H1 (cell line): ENCODE results near the gene SLC35F3. TPM values are rescaled to one million over a fixed set of nuclear protein-coding genes. Genes with fewer than 3 reads are reported as not detected.
A peak's percentile ranks its signal among the peaks of the same experiment; 100 is the strongest.

Experiments
- CTCF ChIA-PET: fragments of 300-600 bp; sonication (Branson Sonifier 250); formaldehyde crosslinking; loops from one replicate; lab custom pipeline; 2021; ENCODE audit not compliant: partially characterized antibody; lab: Charles Lee
- POLR2A ChIA-PET: fragments of 300-600 bp; sonication (Branson Sonifier 250); formaldehyde crosslinking; loops from one replicate; lab custom pipeline; 2021; ENCODE audit warnings: inconsistent platforms; ENCODE audit not compliant: partially characterized antibody; lab: Charles Lee
- DNase-seq, 2 experiments: peaks; one replicate each; pipeline versions ENCODE4 v3.0.0 to v3.0.0-alpha.2; 2010 to 2022; ENCODE audit warnings: low spot score in 2 of 2, low read depth in 1 of 2, mixed read lengths in 1 of 2
- FAIRE-seq: peaks from 2 replicates; lab custom pipeline; 2011; peaks lifted over from hg19 to GRCh38; lab: Jason Lieb, UNC
- H2AFZ ChIP-seq: 2 replicates; pipeline ENCODE4 v1.8.1; 2012; ENCODE audit warnings: low read length, inconsistent platforms
- H2AK5ac ChIP-seq: 2 replicates; pipeline ENCODE4 v1.6.1; 2013; ENCODE audit warnings: low read depth, low read length
- H2BK120ac ChIP-seq: replicated peaks from 2 replicates; pipeline ENCODE3; 2013; ENCODE audit warnings: low read depth, low read length, inconsistent platforms
- H2BK12ac ChIP-seq: 2 replicates; pipeline ENCODE4 v1.6.1; 2013; ENCODE audit warnings: low read depth, low read length
- H2BK15ac ChIP-seq: 2 replicates; pipeline ENCODE4 v1.6.1; 2013; ENCODE audit warnings: low read length
- H2BK20ac ChIP-seq: 2 replicates; pipeline ENCODE4 v1.6.1; 2013; ENCODE audit warnings: low read length
- H2BK5ac ChIP-seq: 2 replicates; pipeline ENCODE4 v1.6.1; 2013; ENCODE audit warnings: low read depth, low read length
- H3K14ac ChIP-seq: 2 replicates; pipeline ENCODE4 v1.6.1; 2013; ENCODE audit warnings: inconsistent platforms; ENCODE audit not compliant: insufficient read length
- H3K18ac ChIP-seq: 2 replicates; pipeline ENCODE4 v1.6.1; 2013; ENCODE audit warnings: low read length; ENCODE audit errors: extremely low read depth
- H3K23ac ChIP-seq: 2 replicates; pipeline ENCODE4 v1.6.1; 2013; ENCODE audit warnings: inconsistent platforms; ENCODE audit not compliant: insufficient read length
- H3K23me2 ChIP-seq: 2 replicates; pipeline ENCODE4 v1.6.1; 2013; ENCODE audit warnings: low read depth, low read length
- H3K27ac ChIP-seq: 2 replicates; pipeline ENCODE4 v1.6.1; 2011; ENCODE audit warnings: low read depth, low read length, inconsistent platforms
- H3K27me3 ChIP-seq, 4 experiments: replicated peaks in 1 of 4; 1 replicate in 1 of 4; 2 replicates in 3 of 4; pipeline versions ENCODE4 v1.6.1 to v1.8.1; 2011 to 2013; ENCODE audit warnings: low read length in 3 of 4, mild to moderate bottlenecking in 3 of 4, inconsistent platforms in 2 of 4, mixed read lengths in 2 of 4, moderate library complexity in 1 of 4; ENCODE audit not compliant: control insufficient read depth in 3 of 4, insufficient read depth in 3 of 4; ENCODE audit errors: extremely low read depth in 1 of 4
- H3K36me3 ChIP-seq, 4 experiments: 2 replicates each; pipeline versions ENCODE4 v1.6.1 to v1.8.1; 2011 to 2013; ENCODE audit warnings: mild to moderate bottlenecking in 4 of 4, low read length in 3 of 4, moderate library complexity in 2 of 4, control low read depth in 1 of 4, inconsistent platforms in 1 of 4; ENCODE audit not compliant: insufficient read depth in 4 of 4, control insufficient read depth in 2 of 4
- H3K4ac ChIP-seq: replicated peaks from 2 replicates; pipeline ENCODE3; 2013; ENCODE audit warnings: low read length, low read depth, mixed read lengths, inconsistent platforms; ENCODE audit not compliant: insufficient read length
- H3K4me1 ChIP-seq, 4 experiments: replicated peaks in 1 of 4; 1 replicate in 1 of 4; 2 replicates in 3 of 4; pipeline versions ENCODE4 v1.6.1 to v1.8.1; 2011 to 2013; ENCODE audit warnings: low read length in 3 of 4, inconsistent platforms in 2 of 4, mixed read lengths in 1 of 4; ENCODE audit not compliant: insufficient read depth in 4 of 4, control insufficient read depth in 3 of 4
- H3K4me2 ChIP-seq, 2 experiments: 2 replicates each; pipeline versions ENCODE4 v1.6.1 to v1.8.1; 2011 to 2013; ENCODE audit warnings: low read depth in 2 of 2, low read length in 2 of 2, control low read depth in 1 of 2, inconsistent platforms in 1 of 2, mild to moderate bottlenecking in 1 of 2; ENCODE audit not compliant: insufficient read depth in 1 of 2
- H3K4me3 ChIP-seq, 4 experiments: fragments of 200-600, 300-600 bp in 1 of 4; sonication (generic), shearing (Covaris generic), sonication (Bioruptor Twin) in 1 of 4; 2 replicates each; pipeline versions ENCODE4 v1.5.1 to v1.8.1; 2011 to 2016; ENCODE audit warnings: low read length in 4 of 4, low read depth in 3 of 4, control low read depth in 2 of 4, inconsistent platforms in 2 of 4, mild to moderate bottlenecking in 2 of 4, mixed read lengths in 1 of 4, moderate library complexity in 1 of 4; ENCODE audit not compliant: insufficient read depth in 2 of 4; ENCODE audit errors: extremely low read depth in 1 of 4
- H3K56ac ChIP-seq: replicated peaks from 2 replicates; pipeline ENCODE3; 2013; ENCODE audit warnings: low read depth, mild to moderate bottlenecking, mixed read lengths, low read length, inconsistent platforms; ENCODE audit not compliant: insufficient read length
- H3K79me1 ChIP-seq: 2 replicates; pipeline ENCODE4 v1.6.1; 2013; ENCODE audit warnings: low read depth, low read length, control low read depth
- H3K79me2 ChIP-seq, 2 experiments: 2 replicates each; pipeline versions ENCODE4 v1.6.1 to v1.8.1; 2012 to 2013; ENCODE audit warnings: low read length in 2 of 2, mild to moderate bottlenecking in 2 of 2, inconsistent platforms in 1 of 2; ENCODE audit not compliant: insufficient read depth in 2 of 2, control insufficient read depth in 1 of 2
- H3K9ac ChIP-seq, 4 experiments: replicated peaks in 1 of 4; 1 replicate in 1 of 4; 2 replicates in 3 of 4; pipeline versions ENCODE4 v1.6.1 to v1.8.1; 2011 to 2013; ENCODE audit warnings: low read depth in 3 of 4, low read length in 3 of 4, control low read depth in 2 of 4, mild to moderate bottlenecking in 2 of 4, moderate library complexity in 2 of 4, inconsistent platforms in 1 of 4; ENCODE audit errors: extremely low read depth in 1 of 4
- H3K9me3 ChIP-seq, 2 experiments: 2 replicates each; pipeline versions ENCODE4 v1.6.1 to v1.8.1; 2012 to 2013; ENCODE audit warnings: mild to moderate bottlenecking in 2 of 2, moderate library complexity in 2 of 2, control low read depth in 1 of 2, inconsistent platforms in 1 of 2, low read depth in 1 of 2, low read length in 1 of 2, mixed read lengths in 1 of 2; ENCODE audit not compliant: insufficient read depth in 2 of 2
- H4K20me1 ChIP-seq, 2 experiments: replicated peaks in 1 of 2; 2 replicates each; pipeline versions ENCODE3 to v1.8.1; 2011 to 2013; ENCODE audit warnings: inconsistent platforms in 2 of 2, low read length in 2 of 2, mild to moderate bottlenecking in 1 of 2; ENCODE audit not compliant: insufficient read depth in 2 of 2, control insufficient read depth in 1 of 2
- H4K5ac ChIP-seq: 2 replicates; pipeline ENCODE4 v1.6.1; 2013; ENCODE audit warnings: low read length, low read depth, mixed read lengths, inconsistent platforms; ENCODE audit not compliant: insufficient read length
- H4K8ac ChIP-seq: 2 replicates; pipeline ENCODE4 v1.8.0; 2013; ENCODE audit warnings: mild to moderate bottlenecking, moderate library complexity, low read length, inconsistent platforms; ENCODE audit not compliant: insufficient read depth; ENCODE audit errors: extremely low read depth
- H4K91ac ChIP-seq: replicated peaks from 2 replicates; pipeline ENCODE3; 2013; ENCODE audit warnings: low read length, mixed read lengths, inconsistent platforms; ENCODE audit not compliant: insufficient read length
- RAD21 ChIP-seq, 2 experiments: IDR thresholded peaks in 1 of 2; conservative IDR thresholded peaks in 1 of 2; 2 replicates each; pipeline ENCODE4 v1.6.1; 2011; ENCODE audit warnings: low read depth in 2 of 2, low read length in 2 of 2, improper control_type of control experiment in 1 of 2, inconsistent platforms in 1 of 2, mild to moderate bottlenecking in 1 of 2, moderate library complexity in 1 of 2
- TBP ChIP-seq: IDR thresholded peaks from 2 replicates; pipeline ENCODE4 v1.6.1; 2011; ENCODE audit warnings: low read depth, low read length, improper control_type of control experiment
- TCF12 ChIP-seq: IDR thresholded peaks from 2 replicates; pipeline ENCODE4 v1.6.1; 2011; ENCODE audit warnings: low read depth, mild to moderate bottlenecking, low read length
- YY1 ChIP-seq: IDR thresholded peaks from 2 replicates; pipeline ENCODE4 v1.6.1; 2011; ENCODE audit warnings: low read depth, mild to moderate bottlenecking, low read length
- WGBS, 2 experiments: shearing (Covaris generic) in 1 of 2; methylation state at CpG; one replicate each; pipeline versions ENCODE4 v1.1.6 to v1.1.7; 2013 to 2015; ENCODE audit warnings: low lambda C conversion rate in 2 of 2, mixed read lengths in 2 of 2, inconsistent platforms in 1 of 2, low coverage in 1 of 2, missing lambda C conversion rate in 1 of 2; ENCODE audit not compliant: insufficient replicate concordance in 2 of 2, insufficient coverage in 1 of 2, insufficient read length in 1 of 2; ENCODE audit errors: extremely low coverage in 1 of 2, missing lambda C conversion rate in 1 of 2; 5-methylcytosine and 5-hydroxymethylcytosine counted together
- polyA plus RNA-seq, 7 experiments: library from polyadenylated mRNA; depleted of rRNA in 3 of 7; stranded (reverse) in 5 of 7; unstranded in 2 of 7; fragments of >200 nt in 5 of 7; fragments of 200-250 nt in 2 of 7; gene quantifications; 1 replicate in 5 of 7; 2 replicates in 1 of 7; 4 replicates in 1 of 7; pipeline versions ENCODE4 v1.2.1 to v1.2.3, GENCODE V29; 2011 to 2013; ENCODE audit warnings: missing spikeins in 2 of 7, mixed read lengths in 2 of 7
- total RNA-seq: library from RNA; stranded (reverse); fragmentation: NEBNext Ultra II Directional; extraction: Animal tissue kit (Norgen Biotek cat#: 25700); gene quantifications from 2 replicates; pipeline ENCODE4 v1.2.1, GENCODE V29; 2021
- TF ChIP-seq, protein P1 (sequence below), 3 experiments: IDR thresholded peaks; 1 replicate in 2 of 3; 2 replicates in 1 of 3; pipeline versions ENCODE4 v1.5.1 to v1.6.1; 2011; ENCODE audit warnings: low read length in 3 of 3, mild to moderate bottlenecking in 3 of 3, inconsistent platforms in 2 of 3, low read depth in 1 of 3, moderate library complexity in 1 of 3; ENCODE audit not compliant: insufficient read depth in 1 of 3; ENCODE audit errors: control extremely low read depth in 1 of 3

Gene SLC35F3
- total and polyA plus RNA-seq, 2 of the 8 experiments (the other 6 are each of a cell fraction or from before 2014, with no cell fraction given): 0.78 to 1.2 TPM

GRCh38 chr1:234114648-234115307, 210.3 kb downstream of the SLC35F3 start:
- Histone ChIP-seq H3K23ac (no peak overlapping the region), H3K14ac (no peak overlapping the region), H3K79me1 (no peaks in the 10 kb centered on the region), H3K9me3 (no peaks in the 10 kb centered on the region), H3K4me1 (no peaks in the 10 kb centered on the region), H4K91ac (no peak overlapping the region), H3K4me3 (no peak overlapping the region), H2BK120ac (no peak overlapping the region), H2BK5ac (no peak overlapping the region), H3K27me3 (no peaks in the 10 kb centered on the region), H3K79me2 (no peaks in the 10 kb centered on the region), H2BK12ac (no peak overlapping the region), H2BK15ac (no peak overlapping the region), H2AFZ (peak overlapping the region; percentile 47), H3K56ac (no peak overlapping the region), H3K4ac (no peak overlapping the region), H3K23me2 (no peaks in the 10 kb centered on the region), H2BK20ac (no peak overlapping the region), H3K18ac (no peak overlapping the region), H3K27ac (no peak overlapping the region), H4K5ac (no peak overlapping the region), H3K4me2 (no peak overlapping the region), H4K8ac (no peak overlapping the region), H2AK5ac (no peak overlapping the region), H4K20me1 (no peaks in the 10 kb centered on the region), H3K36me3 (no peaks in the 10 kb centered on the region), H3K9ac (no peak overlapping the region)
- 56% methylated on average over 11 of the region's 11 CpGs; no CpG with 5 or more reads in 1 of the 2 experiments for WGBS, 2 experiments
- CTCF ChIA-PET: interaction anchor here (0.6 to 6.0 kb wide), 27 partner anchors 9 to 809 kb away, joined by 3 to 60 read pairs (median 4); partner anchors contain the start of gene COA6
- peak; percentile 29; the same call in 1 of the 2 replicates for TF ChIP-seq YY1
- TF ChIP-seq, protein P1, sequence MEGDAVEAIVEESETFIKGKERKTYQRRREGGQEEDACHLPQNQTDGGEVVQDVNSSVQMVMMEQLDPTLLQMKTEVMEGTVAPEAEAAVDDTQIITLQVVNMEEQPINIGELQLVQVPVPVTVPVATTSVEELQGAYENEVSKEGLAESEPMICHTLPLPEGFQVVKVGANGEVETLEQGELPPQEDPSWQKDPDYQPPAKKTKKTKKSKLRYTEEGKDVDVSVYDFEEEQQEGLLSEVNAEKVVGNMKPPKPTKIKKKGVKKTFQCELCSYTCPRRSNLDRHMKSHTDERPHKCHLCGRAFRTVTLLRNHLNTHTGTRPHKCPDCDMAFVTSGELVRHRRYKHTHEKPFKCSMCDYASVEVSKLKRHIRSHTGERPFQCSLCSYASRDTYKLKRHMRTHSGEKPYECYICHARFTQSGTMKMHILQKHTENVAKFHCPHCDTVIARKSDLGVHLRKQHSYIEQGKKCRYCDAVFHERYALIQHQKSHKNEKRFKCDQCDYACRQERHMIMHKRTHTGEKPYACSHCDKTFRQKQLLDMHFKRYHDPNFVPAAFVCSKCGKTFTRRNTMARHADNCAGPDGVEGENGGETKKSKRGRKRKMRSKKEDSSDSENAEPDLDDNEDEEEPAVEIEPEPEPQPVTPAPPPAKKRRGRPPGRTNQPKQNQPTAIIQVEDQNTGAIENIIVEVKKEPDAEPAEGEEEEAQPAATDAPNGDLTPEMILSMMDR (IDR thresholded peaks at IDR 0.05; ENCODE audit: control extremely low read depth in 1 of 3, insufficient read depth in 1 of 3, low read depth in 1 of 3, low read length in 3 of 3): peak in 2 of 3 experiments; percentile 55 to 63; a peak in 3 of 4 replicates
- TF ChIP-seq TBP: no peak
- peak; percentile 71 to 75 for TF ChIP-seq RAD21 (IDR thresholded peaks at IDR 0.05 in 1 of 2, conservative IDR thresholded peaks at IDR 0.05 in 1 of 2; ENCODE audit: low read depth in 2 of 2, low read length in 2 of 2)
- TF ChIP-seq TCF12: no peak
- FAIRE-seq (peak; percentile 73), DNase-seq (no peak)
- POLR2A ChIA-PET: interaction anchor here (0.9 kb wide), 1 partner anchor 980 kb away, joined by 4 read pairs; no protein-coding TSS in a partner anchor
